ENCODE data around the gene MRPL38.
"Not testable (repeated sequence)": the region's sequence is repeated elsewhere in the genome, so short reads cannot be mapped to it uniquely, and the experiment has no call there.

MRPL38 gene

GRCh38 chr17:75875182-75875939, 29.3 kb downstream of the MRPL38 start:
- DNase-seq, result no peak

GRCh38 chr17:75874323-75875181, 30.1 kb downstream of the MRPL38 start:
- DNase-seq, result no peak

GRCh38 chr17:75873587-75874322, 30.9 kb downstream of the MRPL38 start:
- no peak for DNase-seq

- peak; percentile 48 for DNase-seq
These were observed 32.0 kb downstream of the MRPL38 start for GRCh38 chr17:75872434-75873351.

GRCh38 chr17:75870228-75870627, 34.5 kb downstream of the MRPL38 start:
- DNase-seq, result not testable (repeated sequence)

- no peak for DNase-seq
These were observed 35.2 kb downstream of the MRPL38 start for GRCh38 chr17:75869282-75870141.

GRCh38 chr17:75868730-75869281, 35.9 kb downstream of the MRPL38 start:
- not testable (repeated sequence) for DNase-seq

- not testable (repeated sequence) for DNase-seq
These were observed 39.1 kb downstream of the MRPL38 start for GRCh38 chr17:75865404-75866188.

- not testable (repeated sequence) for DNase-seq
These were observed 39.8 kb downstream of the MRPL38 start for GRCh38 chr17:75864887-75865286.

- DNase-seq, result no peak
These were observed 40.2 kb downstream of the MRPL38 start for GRCh38 chr17:75864448-75864871.

GRCh38 chr17:75861927-75862317, 42.8 kb downstream of the MRPL38 start:
- no peak for DNase-seq

- not testable (repeated sequence) for DNase-seq
These were observed 45.3 kb downstream of the MRPL38 start for GRCh38 chr17:75859358-75859757.

GRCh38 chr17:75856062-75856756, 48.5 kb downstream of the MRPL38 start:
- DNase-seq, result no peak

GRCh38 chr17:75855310-75856061, 49.2 kb downstream of the MRPL38 start, which contains the start of gene WBP2:
WBP2 (minus strand) TSS chr17:75855335; CDS start chr17:75855297, 38 bp downstream.
- DNase-seq, result peak; percentile 97

GRCh38 chr17:75854881-75855309, 49.8 kb downstream of the MRPL38 start:
- DNase-seq, result no peak

- DNase-seq, result no peak
These were observed 50.5 kb downstream of the MRPL38 start for GRCh38 chr17:75854101-75854748.

- no peak for DNase-seq
These were observed 51.3 kb downstream of the MRPL38 start for GRCh38 chr17:75853433-75853832.

GRCh38 chr17:75851693-75851991, 53.0 kb downstream of the MRPL38 start:
- DNase-seq, result not testable (repeated sequence)

Data from effector CD4-positive, alpha-beta T cell (primary cell).